NCI-H1417 (cell line): ENCODE measurements around the gene MATN1.

ENCODE experiments used
- DNase-seq, 3 experiments: peaks; one replicate each; lab custom pipeline; 2025; lab: John Stamatoyannopoulos, UW

MATN1 gene

DNA sequence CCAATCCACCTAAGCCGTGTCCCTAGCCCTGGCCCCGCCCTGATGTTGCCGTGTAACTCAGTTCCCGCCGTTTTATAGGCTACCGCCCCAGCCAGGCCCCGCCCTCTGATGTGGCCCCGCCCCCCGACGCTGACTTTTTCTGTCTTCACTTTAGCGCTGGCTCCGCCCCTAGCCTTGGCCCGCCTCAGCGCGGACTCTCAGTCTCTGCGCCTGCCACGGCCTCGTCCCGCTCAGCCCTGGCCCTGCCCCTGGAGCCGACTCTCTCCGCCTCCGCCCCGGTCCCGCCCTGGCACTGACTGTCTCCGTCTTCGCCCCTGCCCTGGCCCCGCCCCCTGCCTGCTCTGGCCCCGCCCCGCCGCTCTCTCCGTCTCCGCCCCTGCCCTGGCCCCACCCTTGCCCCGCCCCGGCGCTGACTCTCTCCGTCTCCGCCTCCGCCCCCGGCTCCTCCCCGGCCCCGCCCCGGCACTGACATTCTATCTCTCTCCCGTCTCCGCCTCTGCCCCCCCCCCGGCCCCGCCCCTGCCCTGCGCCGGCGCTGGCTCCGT, 5.2 kb downstream of the MATN1 start:
- peak; percentile 96 to 98 (median 98) for DNase-seq

DNA sequence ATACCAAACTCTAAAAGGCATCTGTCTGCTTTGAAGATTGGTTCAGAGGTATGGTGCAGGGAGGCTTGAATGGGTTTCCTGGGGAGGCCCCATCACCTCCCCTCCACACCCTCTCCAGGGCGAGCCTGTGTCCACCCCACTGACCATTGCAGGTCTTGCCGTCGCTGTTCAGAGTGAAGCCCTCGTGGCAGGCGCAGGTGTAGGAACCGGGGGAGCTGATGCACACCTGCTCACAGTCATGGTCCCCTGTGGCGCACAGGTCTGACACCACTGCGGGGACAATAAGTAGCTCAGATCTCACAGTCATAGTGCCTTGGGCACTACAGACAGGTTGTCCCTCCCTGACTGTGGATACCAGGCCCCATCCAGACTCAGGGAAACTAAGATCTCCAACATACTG, 6.7 kb downstream of the MATN1 start:
- DNase-seq = no peak

DNA sequence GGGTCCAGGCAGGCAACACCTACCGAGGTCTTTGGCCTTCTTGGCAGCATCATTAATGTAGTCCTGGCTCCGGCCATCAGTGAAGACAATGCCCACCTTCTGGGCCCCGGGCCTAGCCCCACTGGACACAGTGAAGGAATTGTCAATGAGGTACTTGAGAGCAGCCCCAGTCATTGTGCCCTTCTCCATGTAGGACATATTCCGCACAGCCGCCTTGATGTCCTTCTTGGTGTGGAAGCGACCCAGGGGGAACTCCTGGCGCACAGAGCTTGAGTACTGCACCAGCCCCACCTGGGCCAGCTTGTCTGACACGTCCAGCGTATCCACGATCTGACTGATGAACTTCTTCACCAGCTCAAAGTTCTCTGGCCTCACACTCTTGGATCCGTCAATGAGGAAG, 7.5 kb downstream of the MATN1 start:
- DNase-seq = no peak

DNA sequence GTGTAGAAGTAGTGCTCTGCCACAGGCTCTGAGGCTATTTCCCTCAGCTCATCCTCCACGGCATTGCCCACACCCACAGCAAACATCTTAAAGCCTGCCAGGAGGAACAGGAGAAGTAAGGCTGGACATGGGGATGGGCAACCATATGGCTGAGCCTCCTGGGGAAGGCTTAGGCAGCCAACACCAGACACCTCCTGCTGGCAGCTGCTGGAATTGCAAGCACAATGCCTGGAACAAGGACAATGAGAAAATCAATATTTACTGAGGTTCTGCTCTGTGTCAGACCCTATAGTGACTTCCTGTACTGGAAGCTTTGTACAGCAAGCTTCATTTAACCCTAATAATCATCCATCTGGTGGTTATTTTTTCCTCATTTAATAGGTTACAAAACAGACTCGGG, 8.2 kb downstream of the MATN1 start:
- no peak for DNase-seq

DNA sequence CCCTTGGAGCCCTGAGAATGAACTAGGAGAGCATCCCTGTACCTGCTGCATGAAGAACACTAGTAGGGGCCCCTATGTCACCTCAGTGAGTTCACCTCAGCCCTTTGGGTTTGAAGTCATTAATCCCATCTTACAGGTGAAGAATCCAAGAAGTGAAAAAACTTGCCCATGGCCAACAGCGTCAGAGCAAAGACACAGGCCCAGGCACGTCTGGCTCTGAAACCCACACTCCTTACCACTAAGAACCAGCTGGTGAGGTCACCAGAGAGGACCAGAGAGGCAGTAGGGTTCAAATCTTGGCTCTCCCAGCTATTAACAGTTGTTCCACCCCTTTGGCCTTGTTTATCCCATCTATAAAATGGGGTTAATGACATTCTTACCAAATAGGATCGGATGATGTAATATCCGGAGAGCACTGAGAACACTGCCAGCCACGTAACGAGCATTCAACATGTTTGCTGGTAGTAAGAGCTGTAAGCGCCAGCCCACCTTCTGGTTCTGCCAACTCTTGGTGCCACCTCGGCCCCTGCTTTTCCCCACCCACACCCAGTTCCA, 8.8 kb downstream of the MATN1 start:
- no peak for DNase-seq

DNA sequence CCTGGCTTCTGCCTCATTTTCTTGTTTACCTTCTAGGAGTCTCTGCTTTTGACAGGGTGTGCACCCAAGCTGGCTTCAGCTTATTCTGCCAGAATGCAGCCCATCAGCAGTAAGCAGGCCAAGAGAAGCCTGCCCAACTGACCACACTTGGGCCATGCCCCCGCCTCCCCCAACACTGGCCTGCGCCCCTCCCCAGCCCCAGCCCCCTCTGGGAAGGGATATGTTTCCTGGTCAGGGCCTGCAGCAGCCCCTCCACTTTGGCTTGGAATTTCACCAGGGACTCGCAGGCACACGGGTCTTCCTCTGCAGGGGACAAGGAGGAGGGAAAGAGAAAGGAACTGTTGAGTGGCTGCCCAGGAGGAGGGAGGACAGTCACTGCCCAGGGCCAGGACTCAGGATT, 9.4 kb downstream of the MATN1 start:
- DNase-seq = no peak

DNA sequence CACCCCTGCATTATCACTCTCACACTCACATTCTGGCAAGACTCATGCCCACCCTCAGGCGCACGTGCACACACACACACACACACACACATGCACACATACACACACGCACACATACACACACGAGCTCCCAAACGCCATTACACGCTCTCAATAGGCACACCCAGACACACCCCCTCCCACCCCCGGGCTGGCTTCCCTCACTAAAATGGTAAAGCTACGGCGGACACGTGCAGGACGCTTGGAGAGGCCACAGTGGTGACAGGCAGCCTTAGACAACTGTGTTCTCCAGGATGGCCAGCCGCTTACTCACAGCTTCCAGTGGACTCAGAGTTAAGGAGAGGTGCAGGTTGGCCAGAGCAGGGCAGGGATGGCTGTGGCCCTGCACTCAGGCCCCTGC, 10.1 kb downstream of the MATN1 start:
- no peak for DNase-seq

DNA sequence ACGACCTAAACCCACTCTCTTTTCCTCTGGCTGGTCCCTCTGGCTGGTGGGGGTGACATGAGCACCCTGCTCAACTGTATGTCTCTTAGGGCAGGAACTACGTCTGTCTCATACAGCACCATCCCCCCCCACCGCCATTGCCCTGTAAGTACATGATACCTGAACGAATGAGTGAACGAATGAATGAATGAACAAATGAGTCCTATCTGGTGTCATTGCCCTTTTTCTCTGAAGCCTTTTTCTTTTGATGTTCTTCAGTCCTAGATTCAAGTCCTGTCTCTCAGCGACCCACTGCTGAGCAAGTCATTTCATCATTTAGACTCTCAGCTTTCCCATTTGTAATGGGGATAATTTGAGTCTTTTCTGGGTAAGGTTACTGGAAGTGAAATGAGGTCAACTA, 10.8 kb downstream of the MATN1 start:
- no peak for DNase-seq

DNA sequence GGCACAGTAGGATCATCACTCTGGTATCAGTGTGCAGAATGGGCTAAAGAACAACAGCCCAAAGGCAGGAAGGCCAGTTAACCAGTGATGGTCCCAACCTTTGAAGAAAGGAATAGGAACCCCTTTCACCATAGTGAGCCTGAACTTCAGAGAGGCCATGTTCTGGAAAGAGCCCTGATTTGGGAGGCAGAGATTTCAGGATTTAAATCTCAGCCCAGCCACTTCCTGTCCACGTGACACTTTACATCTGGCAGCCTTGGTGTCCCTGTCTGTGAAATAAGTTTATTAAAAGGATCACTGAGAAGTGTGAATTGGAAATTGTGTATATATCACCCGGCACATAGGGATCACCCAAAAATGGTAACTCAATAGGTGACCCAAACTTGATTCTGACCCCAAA, 13.0 kb downstream of the MATN1 start:
- no peak for DNase-seq

DNA sequence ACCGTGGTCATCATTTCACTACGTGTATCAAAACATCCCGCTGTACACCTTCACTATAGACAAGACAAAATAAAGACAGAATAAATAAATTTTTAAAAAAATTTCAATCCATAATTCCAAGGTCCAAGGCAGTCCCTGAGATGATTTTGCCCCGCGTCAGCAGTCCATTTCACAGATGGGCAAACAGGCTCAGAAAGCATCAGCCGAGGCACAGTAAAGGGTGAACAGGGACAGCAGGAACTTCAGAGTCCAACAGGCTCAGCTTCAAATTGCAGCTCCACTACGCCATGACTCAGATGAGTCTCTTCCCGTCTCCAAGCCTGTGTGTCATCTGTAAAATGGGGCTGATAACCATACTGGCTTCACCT, 15.0 kb downstream of the MATN1 start:
- DNase-seq = no peak

DNA sequence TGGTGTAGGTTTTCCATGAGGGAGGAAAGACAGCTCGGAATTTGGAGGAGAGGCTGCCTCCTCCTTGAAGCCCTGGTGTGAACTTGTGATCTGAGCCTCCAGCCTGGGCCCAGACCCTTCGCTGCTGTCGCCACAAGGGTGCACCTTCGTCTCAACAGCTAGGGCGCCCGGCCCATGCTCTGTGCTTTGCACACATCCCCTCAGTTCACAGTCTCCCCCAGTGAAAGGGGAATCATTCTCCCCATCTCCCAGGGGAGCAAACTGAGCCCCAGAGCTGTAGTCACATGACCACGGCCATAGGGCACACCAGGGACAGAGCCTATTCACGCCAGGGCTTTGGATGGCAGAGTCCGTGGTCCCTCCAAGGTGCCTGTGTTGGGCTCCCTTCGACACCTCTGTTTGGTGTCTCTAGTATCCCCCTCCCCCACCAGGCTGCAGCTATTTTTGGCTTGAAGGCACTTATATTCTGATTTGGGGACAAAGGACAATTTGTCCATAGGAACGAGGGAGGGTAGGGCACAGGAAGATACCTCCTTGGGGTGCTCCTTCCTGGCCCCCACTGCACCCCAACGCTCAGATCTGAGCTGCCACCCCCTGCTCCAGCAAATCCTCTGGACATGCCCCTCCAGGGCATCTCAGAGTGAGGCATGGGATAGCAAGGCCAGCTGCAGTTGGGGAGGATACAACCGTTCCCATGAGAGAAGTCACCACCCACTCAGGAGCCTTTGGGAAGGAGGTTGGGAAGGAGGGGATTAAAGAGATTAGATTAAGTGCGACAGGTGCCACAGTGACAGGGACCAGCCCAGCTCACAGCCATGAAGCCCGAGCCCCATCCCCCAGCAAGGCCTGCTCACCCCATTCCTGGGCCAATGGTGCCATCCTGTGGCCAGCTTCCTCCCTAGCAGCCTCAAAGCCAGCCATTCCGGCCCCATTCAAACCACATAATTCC, 15.7 kb downstream of the MATN1 start:
- peak; percentile 70 to 89 (median 83) for DNase-seq

DNA sequence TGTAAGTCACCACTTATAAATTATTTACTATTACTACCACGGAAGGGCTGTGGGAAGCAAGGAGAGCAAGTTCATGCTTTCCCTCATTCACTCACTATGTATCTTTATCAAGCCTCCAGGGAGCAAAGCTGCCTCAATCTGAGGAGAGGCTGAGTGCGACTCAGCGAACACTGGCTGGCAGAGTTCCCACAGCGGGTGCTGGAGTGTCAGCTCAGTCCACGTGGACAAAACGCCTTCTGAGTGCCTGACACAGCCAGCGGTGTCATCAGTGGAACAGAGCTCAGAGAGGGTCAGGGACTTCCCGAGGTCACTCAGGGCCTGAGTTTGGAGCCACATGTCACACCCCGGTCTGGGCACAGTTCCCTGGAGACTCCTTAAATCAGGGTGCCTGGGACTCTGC, 16.9 kb downstream of the MATN1 start:
- DNase-seq = peak; percentile 5 to 65 (median 50)

DNA sequence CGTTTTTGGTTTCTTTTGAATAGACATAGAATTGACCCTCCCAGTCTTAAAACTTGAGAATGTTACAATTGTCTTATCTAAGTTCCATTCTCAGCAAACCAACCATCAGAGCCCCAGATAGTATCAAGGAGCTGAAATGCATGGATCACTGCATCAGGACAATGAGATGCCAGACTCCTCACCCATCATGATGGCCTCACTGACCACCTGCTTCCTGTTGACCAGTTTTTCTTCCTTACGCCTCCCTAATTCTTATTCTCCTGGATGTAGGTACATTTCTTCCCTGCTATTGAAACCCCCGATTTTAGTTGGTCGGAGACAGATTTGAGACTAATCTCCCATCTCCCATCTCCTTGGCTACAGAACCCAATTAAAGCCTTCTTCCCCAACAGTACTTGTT, 17.7 kb downstream of the MATN1 start:
- peak in 2 of 3 experiments; percentile 3 to 46 for DNase-seq

DNA sequence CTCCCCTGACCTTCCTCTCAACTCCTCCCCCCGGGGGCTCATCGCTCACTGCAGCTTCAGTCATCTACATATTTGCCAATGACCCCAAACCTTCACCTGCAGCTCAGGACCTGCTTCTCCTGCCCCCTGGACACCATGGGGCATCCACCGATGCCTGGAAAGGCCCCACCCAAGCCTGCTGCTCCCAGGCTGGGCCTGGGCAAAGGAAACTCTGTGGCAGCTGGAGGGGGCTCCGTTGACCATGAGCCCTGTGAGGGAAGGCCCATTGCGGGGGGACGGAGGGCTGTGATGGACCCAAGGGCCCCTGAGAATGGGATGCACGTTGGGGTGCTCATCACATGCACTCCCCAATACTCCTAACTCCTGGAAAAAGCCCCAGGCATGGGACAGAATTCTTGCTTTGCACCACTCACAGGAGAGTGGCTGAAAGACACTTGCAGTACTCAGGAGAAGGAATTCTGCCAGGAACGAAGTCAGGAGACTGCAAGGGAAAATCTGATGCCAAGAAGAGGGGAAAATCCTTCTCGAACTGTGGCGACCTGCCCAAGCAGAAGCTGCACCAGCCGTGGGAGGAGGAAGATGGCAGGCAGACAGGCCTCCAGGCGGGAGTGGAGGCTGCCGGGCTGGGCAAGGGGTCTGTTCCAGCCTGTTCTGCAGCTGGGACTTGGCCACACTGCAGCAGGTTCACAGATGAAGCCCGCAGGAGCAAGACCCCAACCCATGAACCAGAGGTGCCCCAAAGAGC, 18.4 kb downstream of the MATN1 start:
- no peak for DNase-seq

DNA sequence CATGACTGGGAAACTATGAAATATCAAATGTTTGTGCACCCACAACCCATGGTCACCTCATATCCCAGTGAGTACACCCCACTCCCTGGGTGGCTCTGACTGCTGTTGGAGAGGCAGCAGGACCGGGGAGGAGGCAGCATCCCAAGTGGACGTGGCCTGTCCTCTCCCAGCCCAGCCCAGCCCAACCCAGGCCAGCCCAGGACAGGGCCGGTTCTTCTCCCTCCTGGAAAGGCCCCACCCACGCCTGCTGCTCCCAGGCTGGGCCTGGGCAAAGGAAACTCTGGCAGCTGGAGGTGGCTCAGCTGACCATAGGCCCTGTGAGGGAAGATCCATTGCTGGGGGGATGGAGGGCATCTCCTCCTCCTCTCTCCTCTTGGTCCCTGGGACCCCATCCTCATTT, 19.1 kb downstream of the MATN1 start:
- DNase-seq = no peak

DNA sequence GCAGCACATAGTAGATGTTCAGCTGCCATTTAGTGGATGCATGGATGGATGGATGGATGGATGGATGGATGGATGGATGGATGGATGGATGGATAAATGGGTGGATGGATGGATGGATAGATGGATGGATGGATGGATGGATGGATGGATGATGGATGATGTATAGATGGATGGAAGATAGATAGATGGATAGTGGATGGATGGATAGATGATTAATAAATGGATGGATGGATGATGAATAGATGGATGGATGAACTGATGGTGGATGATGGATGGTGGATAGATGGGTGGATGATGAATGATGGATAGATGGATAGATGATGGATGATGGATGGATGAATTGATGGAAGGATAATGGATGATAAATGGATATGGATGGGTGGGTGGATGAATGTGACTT, 20.6 kb downstream of the MATN1 start:
- no peak for DNase-seq

DNA sequence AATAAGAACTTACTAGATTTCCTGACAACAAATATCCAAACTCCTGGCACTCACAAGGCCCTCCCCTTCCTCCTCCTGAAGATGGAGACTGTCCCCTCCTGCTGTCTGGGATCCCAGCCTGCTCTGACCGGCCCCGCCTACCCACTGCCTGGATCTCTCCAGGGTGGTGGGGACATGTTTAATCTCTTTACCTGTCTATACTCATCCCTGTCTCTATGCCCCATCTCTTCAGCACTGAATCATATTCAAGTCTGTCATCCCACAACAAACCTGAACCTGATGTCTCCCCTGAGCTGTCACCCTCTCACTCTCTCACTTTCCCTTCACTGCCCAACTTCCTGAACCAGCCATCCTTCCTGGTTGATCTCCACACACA, 22.1 kb downstream of the MATN1 start:
- DNase-seq = no peak

DNA sequence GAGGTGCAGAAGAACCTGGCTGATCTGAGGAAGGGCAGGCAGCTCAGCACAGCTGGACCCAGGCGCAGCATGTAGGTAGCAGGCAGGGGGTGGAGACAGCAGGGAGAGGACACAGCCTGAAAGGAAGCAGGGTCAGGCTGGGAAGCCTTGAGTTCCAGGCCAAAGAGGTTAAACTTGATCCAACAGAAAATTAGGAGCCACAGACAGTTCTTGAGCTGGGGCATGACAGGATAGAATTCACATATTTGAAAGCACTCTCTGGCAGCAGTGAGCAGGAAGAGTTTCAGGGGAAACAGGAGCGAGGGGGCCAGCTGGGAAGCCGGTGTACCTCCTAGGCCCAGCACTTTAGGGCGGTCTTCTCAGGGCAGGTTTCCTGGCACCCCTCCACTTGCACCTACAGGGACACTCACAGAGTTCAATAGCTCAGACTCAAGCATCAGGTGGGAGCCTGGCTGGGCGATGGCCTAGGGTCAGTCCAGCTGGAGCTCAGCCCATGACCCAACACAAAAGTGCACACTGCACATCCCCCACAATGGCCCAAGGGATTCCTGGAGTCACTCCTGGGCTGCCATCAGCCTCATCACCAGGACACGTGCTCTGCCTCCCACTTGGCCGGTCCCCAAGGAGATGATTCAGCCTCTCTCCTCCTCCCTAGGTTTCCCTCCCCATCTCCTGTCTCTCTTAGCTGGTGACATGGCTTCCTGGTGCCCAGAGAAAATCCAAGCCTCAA, 22.7 kb downstream of the MATN1 start:
- DNase-seq = no peak

DNA sequence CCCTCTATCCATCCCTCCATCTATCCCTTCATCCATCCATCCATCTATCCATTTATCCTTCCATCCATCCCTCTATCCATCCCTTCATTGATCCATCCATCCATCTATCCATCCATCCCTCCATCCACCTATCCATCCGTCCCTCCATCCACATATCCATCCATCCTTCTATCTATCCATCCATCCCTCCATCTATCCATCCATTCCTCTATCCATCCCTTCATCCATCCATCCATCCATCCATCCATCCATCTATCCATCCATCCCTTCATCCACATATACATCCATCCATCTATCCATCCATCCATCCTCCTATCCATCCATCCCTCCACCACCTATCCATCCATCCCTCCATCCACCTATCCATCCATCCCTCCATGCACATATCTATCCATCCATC, 23.6 kb downstream of the MATN1 start:
- DNase-seq = no peak

DNA sequence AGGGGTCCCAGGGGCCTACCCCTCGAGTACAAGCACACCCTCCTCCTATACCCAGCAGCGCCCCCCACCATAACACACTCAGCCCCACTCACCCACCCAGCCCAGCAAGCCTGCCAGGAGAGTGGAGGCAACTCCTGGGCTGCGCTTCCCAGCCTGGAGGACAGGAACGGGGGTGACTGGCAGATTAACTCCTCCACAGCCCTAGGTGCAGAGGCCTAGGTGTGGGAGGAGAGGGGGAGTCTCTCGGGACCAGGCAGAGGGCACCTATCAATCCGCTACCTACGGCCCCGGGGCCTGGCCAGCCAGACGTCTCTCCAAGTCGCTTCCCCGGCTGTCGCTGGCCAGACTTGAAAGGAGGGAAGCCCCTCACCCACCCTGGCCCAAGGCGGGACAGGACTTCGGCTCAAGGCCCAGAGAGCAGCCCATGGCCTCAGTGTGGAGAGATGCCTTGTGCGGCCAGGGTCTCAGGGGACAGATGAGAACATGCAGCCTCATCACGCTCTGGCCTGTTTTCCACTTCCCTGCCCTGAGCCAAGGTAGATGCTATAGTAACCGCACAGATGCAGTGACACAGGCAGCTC, 24.9 kb downstream of the MATN1 start:
- no peak for DNase-seq

DNA sequence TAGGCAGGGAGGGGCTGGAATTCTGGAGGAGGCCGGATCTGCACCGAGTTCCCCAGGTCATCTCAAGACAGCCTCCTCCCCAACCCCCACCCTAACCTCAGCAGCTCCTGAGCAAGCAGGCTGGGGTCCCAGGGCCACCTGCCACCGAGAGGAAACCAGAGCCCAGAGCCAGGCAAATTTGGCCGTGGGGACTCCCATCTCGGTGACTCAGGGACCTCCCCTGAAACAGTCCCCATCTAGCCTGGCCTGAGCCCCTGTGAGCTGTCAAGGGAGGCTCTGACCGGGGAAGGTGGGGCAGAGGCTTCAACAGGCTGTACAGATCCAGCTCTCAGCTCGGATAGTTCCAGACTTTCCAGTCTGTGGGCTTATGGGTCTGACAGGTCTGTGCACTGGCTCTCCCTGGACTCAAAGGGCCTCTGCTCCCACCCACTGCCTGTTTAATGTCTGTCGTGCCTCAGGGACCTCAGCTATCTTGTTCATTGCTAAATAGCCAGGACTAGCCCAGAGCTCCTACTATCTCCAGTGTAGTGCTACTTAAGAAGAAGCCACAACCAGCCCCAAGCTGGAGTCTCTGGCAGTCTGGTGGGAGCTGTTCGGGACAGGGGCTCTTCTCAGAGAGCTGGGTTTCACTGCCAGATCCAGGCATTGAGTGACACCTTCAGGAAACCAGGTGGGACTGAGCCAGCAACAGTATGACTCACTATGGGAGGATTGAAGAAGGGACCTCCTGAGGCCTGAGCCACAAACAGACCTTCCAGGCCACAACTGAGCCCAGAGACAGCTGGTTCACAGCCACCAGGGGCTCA, 25.6 kb downstream of the MATN1 start:
- DNase-seq = no peak
